ENCODE measurements around the gene TMEM220. TPM values are rescaled to one million over a fixed set of nuclear protein-coding genes. Genes with fewer than 3 reads are reported as not detected.

TMEM220 gene
- not detected in 2 replicates for total RNA-seq (2011; cell fraction: chromatin; rRNA removed; ENCODE audit: low replicate concordance)
- not detected in 2 replicates for total RNA-seq (2011; cell fraction: nucleolus; rRNA removed)
- total RNA-seq (2011; cell fraction: nucleoplasm; rRNA removed), result not detected in 2 replicates
- not detected in 2 replicates for total RNA-seq (2014; rRNA removed)
- total RNA-seq (2014; rRNA removed; fragmentation: Illumina TruSeq; extraction: Trizol), result not detected in 2 replicates
- not detected in 2 replicates for total RNA-seq (2015; rRNA removed; fragmentation: Illumina TruSeq; extraction: Trizol)
- total RNA-seq (2021), result not detected in 2 replicates
- not detected in 2 replicates for polyA plus RNA-seq (2011; rRNA removed)
- not detected in 2 replicates for polyA plus RNA-seq (2011; cell fraction: cytosol; rRNA removed)
- not detected in 2 replicates for polyA plus RNA-seq (2011; cell fraction: nucleus; rRNA removed)
- 0.03 and 0.25 TPM in 2 replicates for polyA plus RNA-seq (2012)
- polyA plus RNA-seq (2014; fragmentation: Illumina TruSeq; extraction: Trizol), result not detected in 2 replicates
- polyA plus RNA-seq (2014; fragmentation: Nextera tagmentation; extraction: Ambion mirVana), result not detected
- not detected in 2 replicates for polyA plus RNA-seq (2014; rRNA removed)
- not detected in 2 replicates for polyA minus RNA-seq (2011; rRNA and poly(A)+ RNA removed)
- polyA minus RNA-seq (2011; cell fraction: cytosol; rRNA and poly(A)+ RNA removed), result not detected in 2 replicates
- not detected in 2 replicates for polyA minus RNA-seq (2011; cell fraction: nucleus; rRNA and poly(A)+ RNA removed)
- Bru-seq, nascent RNA, result percentile 6 among the genes with signal in this experiment
- not detected for BruChase-seq, experiment 1, labeled RNA remaining after a 2-hour chase
- not detected for BruChase-seq, experiment 2, labeled RNA remaining after a 6-hour chase
- long read RNA-seq, experiment 1, partial matches to known transcripts, result 0 of 5 reads
- long read RNA-seq, experiment 1, other reads (novel, unspliced or antisense), result 5 of 5 reads
- long read RNA-seq, experiment 2, result 0 reads
- long read RNA-seq, experiment 3, result 0 reads

- ATAC-seq, result no peak
- in situ Hi-C loops (cut with MboI) (no loop called here), intact Hi-C loops (cut with micrococcal nuclease) (no loop called here)
- ChIA-PET POLR2A (no interaction called here), CTCF (ENCODE audit: low intra/inter-chr PET ratio) (no interaction called here)
- H4K20me1 ChIP-seq (replicated peaks; ENCODE audit: control insufficient read depth, insufficient read depth, low read length), result no peaks in the 10 kb centered on the region
- 0 out of 5 replicates have a peak, but pooled peaks cover 0 to 3% of the 10 kb centered on the region in 2 experiments for H3K4me1 ChIP-seq (replicated peaks in 1 of 2; ENCODE audit: control insufficient read depth in 2 of 2, insufficient read depth in 2 of 2, low read length in 2 of 2)
- no peaks in the 10 kb centered on the region for H3K9me3 ChIP-seq (replicated peaks; ENCODE audit: control insufficient read depth, insufficient read depth, low read depth, low read length)
- H2AFZ ChIP-seq (ENCODE audit: low read depth, low read length), result no peak within 1 kb of the TSS
- no peaks in the 10 kb centered on the region for H3K36me3 ChIP-seq (ENCODE audit: control insufficient read depth, insufficient read depth, low read length)
- no peak within 1 kb of the TSS for H3K4me3 ChIP-seq
- 65% methylated on average over 14 of the region's 79 CpGs for WGBS (ENCODE audit: insufficient coverage, low coverage, missing lambda C conversion rate)
- H3K9me1 ChIP-seq (ENCODE audit: control insufficient read depth, insufficient read depth, low read length), result no peaks in the 10 kb centered on the region
- BruUV-seq (replicated peaks), result no TSS peak
- H3K9ac ChIP-seq (ENCODE audit: insufficient read depth in 1 of 2, low read depth in 2 of 2, low read length in 2 of 2), result no peak within 1 kb of the TSS
- H3K27ac ChIP-seq (ENCODE audit: extremely low read depth, low read depth, low read length), result no peak within 1 kb of the TSS
- no peak within 1 kb of the TSS for H3K4me2 ChIP-seq (ENCODE audit: insufficient read depth, low read length)
- no peak for FAIRE-seq
- DNase-seq (ENCODE audit: extremely low read depth in 1 of 4, low spot score in 3 of 4), result no peak
- H3K79me2 ChIP-seq (ENCODE audit: control insufficient read depth, insufficient read depth, low read length), result no peaks in the 10 kb centered on the region
- H3K27me3 ChIP-seq (ENCODE audit: control insufficient read depth in 2 of 2, insufficient read depth in 2 of 2, low read length in 2 of 2), result no peaks in the 10 kb centered on the region
- TF ChIP-seq ZBTB33 (CRISPR knock-in tag; IDR thresholded peaks at IDR 0.05) (peak; percentile 48; the same call in 1 of the 2 replicates), MEF2A (IDR thresholded peaks at IDR 0.05; ENCODE audit: control insufficient read depth, low read depth, low read length) (no peak)
Observed at GRCh38 chr17:10729334-10730193, at the start of gene TMEM220. TMEM220 (minus strand) TSS chr17:10730023; CDS start chr17:10729851, 172 bp downstream.

Measured in K562 (cell line).